DOHH2 (cell line): ENCODE measurements around the gene FOXG1.

ENCODE experiments used
- H3F3A ChIP-seq: fragments of 200-600 bp; sonication (generic), shearing (Covaris generic); 2 replicates; pipeline ENCODE4 v1.6.0; 2016; ENCODE audit warnings: antibody characterized with exemption, mild to moderate bottlenecking; ENCODE audit not compliant: control insufficient read depth, insufficient read depth
- H3K27ac ChIP-seq: fragments of 200-600 bp; sonication (generic); 2 replicates; pipeline ENCODE4 v1.5.1; 2014; ENCODE audit warnings: low read depth, mild to moderate bottlenecking, low read length, moderate library complexity
- H3K27me3 ChIP-seq: fragments of 200-600 bp; sonication (generic); 2 replicates; pipeline ENCODE4 v1.6.1; 2014; ENCODE audit warnings: mild to moderate bottlenecking, low read length, mixed read lengths; ENCODE audit not compliant: control insufficient read depth
- H3K36me3 ChIP-seq: fragments of 200-600 bp; sonication (generic); 2 replicates; pipeline ENCODE4 v1.6.1; 2014; ENCODE audit warnings: mild to moderate bottlenecking, low read length, moderate library complexity, mixed read lengths; ENCODE audit not compliant: control insufficient read depth
- H3K4me1 ChIP-seq: fragments of 200-600 bp; sonication (generic); 2 replicates; pipeline ENCODE4 v1.6.1; 2014; ENCODE audit warnings: mild to moderate bottlenecking, low read length, mixed read lengths; ENCODE audit not compliant: control insufficient read depth
- H3K4me2 ChIP-seq: fragments of 200-600 bp; sonication (generic); 2 replicates; pipeline ENCODE4 v1.6.0; 2014; ENCODE audit warnings: mild to moderate bottlenecking, low read length, moderate library complexity
- H3K4me3 ChIP-seq: fragments of 200-600 bp; sonication (generic); 2 replicates; pipeline ENCODE4 v1.5.1; 2014; ENCODE audit warnings: mild to moderate bottlenecking, low read length, mixed read lengths
- H3K79me2 ChIP-seq: fragments of 200-600 bp; sonication (generic); 2 replicates; pipeline ENCODE4 v1.6.1; 2014; ENCODE audit warnings: mild to moderate bottlenecking, low read length, mixed read lengths; ENCODE audit not compliant: control insufficient read depth
- H3K9me2 ChIP-seq: fragments of 200-600 bp; sonication (generic); replicated peaks from 2 replicates; pipeline ENCODE4 v1.6.1; 2014; ENCODE audit warnings: mild to moderate bottlenecking, low read length, mixed read lengths; ENCODE audit not compliant: control insufficient read depth
- H3K9me3 ChIP-seq: fragments of 200-600 bp; sonication (generic); 2 replicates; pipeline ENCODE4 v1.6.1; 2014; ENCODE audit warnings: antibody characterized with exemption, low read length, mixed read lengths; ENCODE audit not compliant: control insufficient read depth, insufficient read depth
- H4K20me1 ChIP-seq: fragments of 200-600 bp; sonication (generic); 2 replicates; pipeline ENCODE4 v1.6.0; 2014; ENCODE audit warnings: low read depth, mild to moderate bottlenecking, antibody characterized with exemption, low read length, moderate library complexity; ENCODE audit not compliant: control insufficient read depth, insufficient read depth
- EZH2phosphoT487 ChIP-seq: fragments of 200-600 bp; sonication (generic); IDR thresholded peaks from 2 replicates; pipeline ENCODE4 v1.6.1; 2017; ENCODE audit warnings: borderline replicate concordance, mild to moderate bottlenecking, antibody characterized with exemption, low read length, moderate library complexity, mixed read lengths
- TF ChIP-seq, protein P1 (sequence below): fragments of 200-600 bp; sonication (generic); IDR thresholded peaks from one replicate; pipeline ENCODE4 v1.5.1; 2014; ENCODE audit warnings: antibody characterized with exemption, mild to moderate bottlenecking, low read depth, low read length; ENCODE audit not compliant: poor library complexity, severe bottlenecking

FOXG1 gene

DNA sequence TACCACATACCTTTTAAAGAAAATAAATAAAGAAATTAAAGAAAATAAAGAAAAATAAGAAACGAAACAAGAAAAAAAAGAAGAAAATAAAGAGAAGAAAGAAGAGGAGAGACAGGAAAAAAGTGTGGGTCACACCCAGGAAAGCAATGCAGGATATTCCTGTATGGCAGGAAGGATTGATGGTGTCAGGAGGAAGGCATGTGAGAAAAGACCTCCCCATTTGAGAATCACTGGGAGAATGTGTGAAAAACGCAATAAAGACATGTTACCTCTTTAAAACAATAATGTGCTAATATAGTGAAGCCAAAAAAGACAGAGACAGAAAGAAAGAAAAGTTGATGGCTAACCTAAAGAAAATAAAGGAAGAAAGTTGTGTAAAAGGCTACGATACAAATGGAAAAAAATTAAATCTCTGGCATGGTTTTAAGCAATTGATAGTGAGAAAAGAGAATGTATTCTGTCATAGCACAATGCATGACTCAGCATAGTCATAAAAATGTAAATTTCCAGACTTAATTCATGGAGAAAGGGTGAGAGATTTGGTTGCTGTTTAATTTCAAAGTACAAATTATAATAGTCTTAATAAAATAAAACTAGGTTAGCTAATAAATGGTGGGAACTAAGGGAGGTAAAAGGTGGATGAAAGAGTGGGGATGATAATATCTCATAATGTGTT is 24.3 kb upstream of the FOXG1 start:
- no peaks in the 10 kb centered on the region for H3K36me3 ChIP-seq
- no peak overlapping the region for H3K27ac ChIP-seq
- H3K4me3 ChIP-seq, result no peak overlapping the region
- H3K9me2 ChIP-seq, result no peaks in the 10 kb centered on the region
- no peaks in the 10 kb centered on the region for H3F3A ChIP-seq
- no peaks in the 10 kb centered on the region for H4K20me1 ChIP-seq
- H3K27me3 ChIP-seq, result no peaks in the 10 kb centered on the region
- H3K9me3 ChIP-seq, result no peaks in the 10 kb centered on the region
- TF ChIP-seq EZH2phosphoT487, result no peak
- TF ChIP-seq, protein P1, sequence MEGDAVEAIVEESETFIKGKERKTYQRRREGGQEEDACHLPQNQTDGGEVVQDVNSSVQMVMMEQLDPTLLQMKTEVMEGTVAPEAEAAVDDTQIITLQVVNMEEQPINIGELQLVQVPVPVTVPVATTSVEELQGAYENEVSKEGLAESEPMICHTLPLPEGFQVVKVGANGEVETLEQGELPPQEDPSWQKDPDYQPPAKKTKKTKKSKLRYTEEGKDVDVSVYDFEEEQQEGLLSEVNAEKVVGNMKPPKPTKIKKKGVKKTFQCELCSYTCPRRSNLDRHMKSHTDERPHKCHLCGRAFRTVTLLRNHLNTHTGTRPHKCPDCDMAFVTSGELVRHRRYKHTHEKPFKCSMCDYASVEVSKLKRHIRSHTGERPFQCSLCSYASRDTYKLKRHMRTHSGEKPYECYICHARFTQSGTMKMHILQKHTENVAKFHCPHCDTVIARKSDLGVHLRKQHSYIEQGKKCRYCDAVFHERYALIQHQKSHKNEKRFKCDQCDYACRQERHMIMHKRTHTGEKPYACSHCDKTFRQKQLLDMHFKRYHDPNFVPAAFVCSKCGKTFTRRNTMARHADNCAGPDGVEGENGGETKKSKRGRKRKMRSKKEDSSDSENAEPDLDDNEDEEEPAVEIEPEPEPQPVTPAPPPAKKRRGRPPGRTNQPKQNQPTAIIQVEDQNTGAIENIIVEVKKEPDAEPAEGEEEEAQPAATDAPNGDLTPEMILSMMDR, result no peak
- H3K4me1 ChIP-seq, result no peaks in the 10 kb centered on the region
- no peaks in the 10 kb centered on the region for H3K79me2 ChIP-seq
- no peak overlapping the region for H3K4me2 ChIP-seq

DNA sequence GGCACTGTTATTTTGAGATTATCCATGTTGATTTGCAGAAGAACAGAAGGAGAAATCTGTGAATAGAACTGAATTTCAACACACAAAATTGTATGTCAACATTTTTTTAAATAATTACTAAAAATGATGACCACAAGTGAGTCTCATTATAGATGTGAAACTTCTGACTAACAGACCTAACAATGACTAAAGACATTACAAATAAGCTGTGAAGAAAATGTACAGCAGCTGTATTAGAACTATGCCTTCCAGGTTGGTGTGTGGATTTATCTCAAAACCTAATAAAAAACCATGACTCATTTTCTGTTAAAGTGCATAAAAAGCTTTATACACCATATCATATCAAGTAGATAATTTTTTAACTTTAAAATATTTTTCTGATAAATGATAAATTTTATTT is 22.5 kb upstream of the FOXG1 start:
- Histone ChIP-seq H3F3A (no peaks in the 10 kb centered on the region), H3K4me1 (no peaks in the 10 kb centered on the region), H3K27me3 (no peaks in the 10 kb centered on the region), H3K9me2 (no peaks in the 10 kb centered on the region), H3K36me3 (no peaks in the 10 kb centered on the region), H3K79me2 (no peaks in the 10 kb centered on the region), H3K4me3 (no peak overlapping the region), H3K9me3 (no peaks in the 10 kb centered on the region), H3K27ac (no peak overlapping the region), H3K4me2 (no peak overlapping the region), H4K20me1 (no peaks in the 10 kb centered on the region)
- no peak for TF ChIP-seq EZH2phosphoT487
- TF ChIP-seq, protein P1, result no peak

DNA sequence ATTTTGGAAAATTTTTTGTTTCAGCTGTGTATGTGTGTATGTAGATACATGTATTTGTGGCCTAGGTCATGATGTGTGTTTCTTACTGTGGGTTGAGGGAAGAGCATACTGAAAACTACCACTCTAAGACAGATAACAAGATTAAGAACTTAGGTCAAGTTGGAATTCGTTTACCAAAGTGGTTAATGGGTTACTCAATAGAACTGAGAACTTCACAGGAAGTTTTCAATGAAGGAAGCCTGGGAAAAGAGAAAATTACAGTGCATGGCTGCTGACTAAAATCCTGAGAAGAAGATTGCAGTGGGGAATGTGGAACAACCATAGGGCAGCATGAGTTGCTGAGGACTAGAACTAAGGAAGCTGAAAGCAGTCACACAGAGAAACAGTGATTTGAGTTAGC is 21.4 kb upstream of the FOXG1 start:
- Histone ChIP-seq H3K36me3 (no peaks in the 10 kb centered on the region), H3K4me1 (no peaks in the 10 kb centered on the region), H3K4me2 (no peak overlapping the region), H3K27me3 (no peaks in the 10 kb centered on the region), H3K9me3 (no peaks in the 10 kb centered on the region), H3K79me2 (no peaks in the 10 kb centered on the region), H4K20me1 (no peaks in the 10 kb centered on the region), H3K4me3 (no peak overlapping the region), H3K27ac (no peak overlapping the region), H3K9me2 (no peaks in the 10 kb centered on the region), H3F3A (no peaks in the 10 kb centered on the region)
- no peak for TF ChIP-seq EZH2phosphoT487
- TF ChIP-seq, protein P1, result no peak
